ENCODE data around the gene GRB14.
A peak's percentile ranks its signal among the peaks of the same experiment; 100 is the strongest.

The GRB14 gene

GRCh38 chr2:164509137-164509877 lies 112.0 kb downstream of the GRB14 start:
- TF ChIP-seq, protein P1, sequence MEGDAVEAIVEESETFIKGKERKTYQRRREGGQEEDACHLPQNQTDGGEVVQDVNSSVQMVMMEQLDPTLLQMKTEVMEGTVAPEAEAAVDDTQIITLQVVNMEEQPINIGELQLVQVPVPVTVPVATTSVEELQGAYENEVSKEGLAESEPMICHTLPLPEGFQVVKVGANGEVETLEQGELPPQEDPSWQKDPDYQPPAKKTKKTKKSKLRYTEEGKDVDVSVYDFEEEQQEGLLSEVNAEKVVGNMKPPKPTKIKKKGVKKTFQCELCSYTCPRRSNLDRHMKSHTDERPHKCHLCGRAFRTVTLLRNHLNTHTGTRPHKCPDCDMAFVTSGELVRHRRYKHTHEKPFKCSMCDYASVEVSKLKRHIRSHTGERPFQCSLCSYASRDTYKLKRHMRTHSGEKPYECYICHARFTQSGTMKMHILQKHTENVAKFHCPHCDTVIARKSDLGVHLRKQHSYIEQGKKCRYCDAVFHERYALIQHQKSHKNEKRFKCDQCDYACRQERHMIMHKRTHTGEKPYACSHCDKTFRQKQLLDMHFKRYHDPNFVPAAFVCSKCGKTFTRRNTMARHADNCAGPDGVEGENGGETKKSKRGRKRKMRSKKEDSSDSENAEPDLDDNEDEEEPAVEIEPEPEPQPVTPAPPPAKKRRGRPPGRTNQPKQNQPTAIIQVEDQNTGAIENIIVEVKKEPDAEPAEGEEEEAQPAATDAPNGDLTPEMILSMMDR (IDR thresholded peaks at IDR 0.05), result no peak

- TF ChIP-seq, protein P1 (IDR thresholded peaks at IDR 0.05), result peak; percentile 28; the same call in 1 of the 2 replicates
These were observed 117.0 kb downstream of the GRB14 start for GRCh38 chr2:164504253-164504652.

DNA sequence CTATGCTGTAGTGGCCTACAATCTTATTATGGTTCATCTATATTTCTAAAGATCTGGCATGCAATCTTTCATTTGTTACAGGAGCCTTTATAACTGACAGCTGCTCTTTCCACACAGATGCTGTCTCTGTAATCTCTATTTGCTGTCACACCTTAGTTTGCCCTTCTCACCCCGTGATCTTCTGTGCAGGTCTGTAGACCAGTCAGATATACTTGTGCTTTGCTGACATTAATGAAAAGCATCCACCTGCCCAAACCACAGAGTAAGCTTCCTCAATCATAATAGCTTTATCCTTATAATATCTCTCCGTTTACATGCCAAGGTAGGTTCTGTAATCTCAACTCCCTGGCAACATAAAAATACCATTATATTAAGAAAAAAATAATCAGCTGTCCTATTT lies 122.4 kb downstream of the GRB14 start:
- TF ChIP-seq, protein P1 (IDR thresholded peaks at IDR 0.05), result no peak

DNA sequence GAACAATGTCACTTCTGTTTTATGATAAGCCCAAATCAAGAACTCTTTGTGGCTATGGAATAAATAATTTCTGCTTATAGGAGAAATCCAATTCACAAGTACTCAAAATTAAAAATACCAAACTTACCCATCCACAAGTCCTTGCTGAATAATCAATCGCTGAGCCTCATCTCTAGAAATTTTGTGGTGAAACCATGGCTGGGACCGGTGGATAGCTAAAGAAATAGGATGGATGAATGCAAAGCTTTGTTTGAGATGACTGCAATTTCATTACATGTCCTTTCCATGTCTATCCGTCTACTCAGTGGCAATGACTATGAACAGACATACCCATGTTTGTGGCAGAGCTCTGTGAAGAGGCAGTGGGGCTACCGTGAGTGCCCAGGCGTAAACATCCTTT lies 124.4 kb downstream of the GRB14 start:
- TF ChIP-seq, protein P1 (IDR thresholded peaks at IDR 0.05), result no peak

DNA sequence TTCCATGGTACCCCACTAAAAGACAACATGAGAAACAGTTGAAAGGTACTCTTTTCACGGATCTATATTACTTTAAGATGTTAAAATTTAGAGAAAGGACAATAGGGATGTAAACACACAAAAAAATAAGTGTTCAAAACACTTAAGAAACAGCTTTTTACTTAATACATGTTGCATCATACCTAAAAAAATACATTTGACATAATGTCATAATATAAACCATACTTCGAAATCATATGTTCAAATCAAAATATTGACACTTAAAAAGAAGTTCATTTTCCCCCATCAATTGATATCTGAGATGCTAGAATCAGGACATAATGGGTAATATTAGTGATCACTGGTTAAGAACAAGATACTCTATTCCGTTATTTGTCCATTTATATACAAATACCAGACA lies 124.9 kb downstream of the GRB14 start:
- TF ChIP-seq, protein P1 (IDR thresholded peaks at IDR 0.05), result no peak

DNA sequence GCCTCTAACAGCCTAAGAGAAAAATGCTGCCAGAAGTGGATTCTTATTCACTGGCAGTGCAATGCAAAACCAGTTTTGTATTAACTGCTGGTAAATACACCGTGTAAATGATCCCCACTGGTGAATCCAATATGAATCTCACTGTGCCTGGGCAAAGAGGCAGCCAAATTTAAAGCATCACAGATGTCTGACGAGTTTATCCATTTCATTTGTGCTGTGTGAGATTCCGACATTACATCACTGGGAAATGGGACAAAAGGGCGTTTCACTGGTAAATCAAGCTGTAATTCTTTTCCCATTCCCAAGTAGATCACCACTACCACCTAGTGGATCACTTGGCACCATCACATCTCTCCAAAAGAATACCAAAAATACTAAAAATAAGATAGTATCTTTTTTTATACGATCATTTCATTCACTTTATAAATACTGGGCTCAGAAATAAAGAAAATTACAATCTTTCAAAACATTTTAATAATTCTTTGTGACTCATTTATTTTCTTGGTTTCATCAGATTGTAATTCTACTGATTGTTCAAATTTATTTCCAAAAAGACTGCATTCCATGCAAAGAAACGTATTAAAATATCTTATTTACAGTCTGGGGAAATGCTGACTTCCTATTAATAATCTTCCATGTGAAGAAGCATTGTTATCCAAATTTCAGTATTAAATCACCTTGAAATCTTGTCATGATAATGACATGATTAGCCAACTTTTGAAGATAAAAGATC lies 125.6 kb downstream of the GRB14 start:
- TF ChIP-seq, protein P1 (IDR thresholded peaks at IDR 0.05), result peak; percentile 51

- TF ChIP-seq, protein P1 (IDR thresholded peaks at IDR 0.05), result no peak
These were observed 135.7 kb downstream of the GRB14 start for GRCh38 chr2:164485541-164485940.

Data from LNCAP (cell line).